GM18502 (cell line): ENCODE data around the gene TOMM20.

Experiments used
- ATAC-seq: cut with Tn5 transposase; IDR thresholded peaks from one replicate; pipeline ENCODE4 v1.9.1; 2021; ENCODE audit warnings: mild to moderate bottlenecking; ENCODE audit not compliant: unreplicated experiment, poor library complexity

TOMM20 gene

DNA sequence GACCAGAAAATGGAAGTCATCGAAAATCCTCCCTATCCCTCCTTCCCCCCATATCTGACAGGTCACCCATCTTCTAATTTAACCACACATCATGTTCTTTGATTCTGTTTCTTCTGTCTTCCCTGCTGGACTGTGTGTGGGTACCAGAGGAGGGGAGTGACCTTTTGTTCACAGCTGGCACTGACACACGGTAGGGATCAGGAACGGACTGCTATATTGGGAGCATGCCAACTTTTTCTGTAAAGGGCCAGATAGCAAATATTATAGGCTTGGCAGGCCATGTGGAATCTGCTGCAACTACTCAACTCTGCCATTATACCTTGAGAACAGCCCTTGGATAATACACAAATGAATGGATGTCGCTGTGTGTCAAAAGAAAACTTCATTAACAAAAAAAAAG, 7.5 kb upstream of the TOMM20 start:
- ATAC-seq = no peak

DNA sequence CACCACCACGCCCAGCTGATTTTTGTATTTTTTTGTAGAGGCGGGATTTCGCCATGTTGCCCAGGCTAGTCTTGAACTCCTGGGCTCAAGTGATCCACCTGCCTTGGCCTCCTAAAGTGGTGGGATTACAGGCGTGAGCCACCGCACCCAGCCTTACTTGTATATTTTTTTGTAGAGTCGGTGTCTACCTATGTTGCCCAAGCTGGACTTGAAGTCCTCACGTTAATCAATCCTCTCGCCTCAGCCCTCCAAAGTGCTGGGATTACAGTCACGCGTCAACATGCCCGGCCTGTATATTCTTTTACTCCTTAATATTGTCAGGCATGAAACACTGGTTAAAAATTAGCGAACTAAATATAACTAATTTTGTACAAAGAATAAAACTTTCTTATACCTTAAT, 5.5 kb upstream of the TOMM20 start:
- ATAC-seq = no peak

GRCh38 chr1:235133086-235133485, 4.4 kb upstream of the TOMM20 start:
- no peak for ATAC-seq

GRCh38 chr1:235131961-235132360, 3.3 kb upstream of the TOMM20 start:
- ATAC-seq = no peak

DNA sequence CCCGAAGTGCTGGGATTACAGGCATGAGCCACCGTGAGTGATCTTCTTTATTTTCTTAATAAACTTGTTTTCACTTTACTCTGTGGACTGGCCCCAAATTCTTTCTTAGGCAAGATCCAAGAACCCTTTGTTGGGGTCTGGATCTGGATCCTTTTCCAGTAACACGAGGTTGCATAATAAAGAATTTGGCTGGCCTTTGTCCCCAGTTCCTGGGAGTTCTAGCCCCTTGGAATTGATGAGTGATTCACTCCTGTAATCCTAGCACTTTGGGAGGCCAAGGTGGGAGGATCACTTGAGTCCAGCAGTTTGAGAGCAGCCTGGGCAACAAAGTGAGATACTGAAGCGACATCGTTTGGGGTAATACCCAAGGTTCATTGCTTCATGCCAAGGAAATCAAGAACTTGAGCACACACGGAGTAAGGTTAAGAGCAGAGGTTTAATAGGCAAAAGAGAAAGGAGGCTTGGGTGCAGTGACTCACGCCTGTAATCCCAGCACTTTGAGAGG, 2.2 kb upstream of the TOMM20 start:
- no peak for ATAC-seq

DNA sequence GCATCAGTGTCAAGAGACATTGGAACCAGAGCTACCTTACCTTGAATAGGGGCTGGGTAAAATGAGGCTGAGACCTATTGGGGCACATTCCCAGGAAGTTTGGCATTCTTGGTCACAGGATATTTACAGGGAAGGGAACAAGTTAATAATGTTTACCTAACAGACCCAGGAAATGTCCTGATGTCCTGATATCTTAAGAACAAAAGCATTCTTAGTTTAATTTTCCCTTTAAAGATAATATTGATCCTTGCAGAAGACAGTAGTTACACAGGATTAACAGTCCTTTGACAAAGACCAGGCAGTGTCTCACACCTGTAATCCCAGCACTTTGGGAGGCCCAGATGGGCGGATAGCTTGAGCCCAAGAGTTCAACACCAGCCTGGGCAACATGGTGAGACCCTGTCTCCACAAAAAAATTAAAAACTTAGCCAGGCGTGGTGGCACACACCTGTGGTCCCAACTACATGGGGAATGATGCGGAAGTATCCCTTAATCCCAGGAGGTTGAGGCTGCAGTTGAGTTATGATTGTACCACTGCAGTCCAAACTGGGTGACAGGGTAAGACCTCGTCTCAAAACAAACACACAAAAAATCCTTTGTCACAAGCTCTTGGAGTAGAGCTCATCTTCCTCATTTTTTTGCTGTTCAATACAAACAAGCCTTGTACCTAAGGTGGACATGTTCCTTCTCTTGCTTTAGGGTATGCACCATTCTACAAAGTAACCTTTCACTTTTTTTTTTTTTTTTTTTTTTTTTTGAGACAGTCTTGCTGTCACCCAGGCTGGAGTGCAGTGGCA, 1.3 kb upstream of the TOMM20 start:
- ATAC-seq = no peak

GRCh38 chr1:235127732-235128455, 743 bp downstream of the TOMM20 start:
- ATAC-seq = no peak

- no peak for ATAC-seq
Measured at GRCh38 chr1:235127203-235127602, 1.4 kb downstream of the TOMM20 start.

DNA sequence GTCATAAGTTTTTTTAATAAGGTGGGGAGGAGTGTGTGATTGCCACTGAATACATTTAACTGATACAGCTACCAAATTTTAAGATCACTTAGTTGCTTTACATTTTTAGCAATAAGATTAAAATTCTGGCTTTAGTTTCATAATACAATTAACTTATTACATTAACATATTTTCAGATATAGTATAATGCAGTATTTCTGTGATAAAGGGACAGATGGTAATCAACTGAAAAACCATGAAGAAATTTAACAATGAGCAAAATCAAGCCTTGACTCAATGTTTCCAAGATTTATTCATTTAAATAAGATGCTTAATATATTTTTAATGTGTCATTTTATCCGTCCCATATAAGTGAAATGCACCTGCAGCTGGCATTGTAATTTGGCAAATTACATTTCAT, 4.0 kb downstream of the TOMM20 start:
- ATAC-seq = no peak

DNA sequence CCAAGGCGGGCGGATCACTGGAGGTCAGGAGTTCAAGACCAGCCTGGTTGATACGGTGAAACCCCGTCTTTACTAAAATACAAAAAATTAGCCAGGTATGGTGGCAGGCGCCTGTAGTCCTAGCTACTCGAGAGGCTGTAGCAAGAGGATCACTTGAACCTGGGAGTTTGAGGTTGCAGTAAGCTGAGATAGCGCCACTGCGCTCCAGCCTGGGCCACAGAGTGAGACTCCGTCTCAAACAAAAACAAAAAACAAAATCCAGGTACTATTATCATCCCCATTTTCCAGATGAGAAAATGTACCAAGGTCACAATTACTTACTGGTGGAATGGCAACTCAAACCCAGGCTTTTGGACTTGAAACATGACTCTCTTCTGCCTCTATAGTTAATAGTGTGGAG, 4.5 kb downstream of the TOMM20 start:
- no peak for ATAC-seq

DNA sequence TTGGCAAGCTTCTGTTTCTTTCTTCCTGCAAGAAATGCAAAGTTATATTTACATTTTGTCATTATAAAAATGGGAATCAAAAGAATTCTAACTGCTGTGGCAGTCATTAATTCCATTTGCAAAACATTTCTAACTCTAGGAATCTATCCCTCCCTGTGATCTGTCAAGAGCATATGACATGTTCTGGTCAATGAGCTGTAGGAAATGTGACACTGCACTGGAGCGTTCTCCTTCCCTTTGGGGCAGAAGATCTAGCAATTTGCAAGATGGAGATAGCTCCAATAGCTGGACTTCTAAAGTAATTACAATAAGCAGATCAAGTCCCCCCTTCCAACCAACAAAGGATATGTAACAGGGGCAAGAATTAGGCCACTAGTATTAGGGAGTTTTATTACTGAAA, 6.3 kb downstream of the TOMM20 start:
- ATAC-seq = no peak

GRCh38 chr1:235113183-235113917, 15.3 kb downstream of the TOMM20 start:
- no peak for ATAC-seq

GRCh38 chr1:235112297-235113182, 16.1 kb downstream of the TOMM20 start:
- ATAC-seq = no peak

DNA sequence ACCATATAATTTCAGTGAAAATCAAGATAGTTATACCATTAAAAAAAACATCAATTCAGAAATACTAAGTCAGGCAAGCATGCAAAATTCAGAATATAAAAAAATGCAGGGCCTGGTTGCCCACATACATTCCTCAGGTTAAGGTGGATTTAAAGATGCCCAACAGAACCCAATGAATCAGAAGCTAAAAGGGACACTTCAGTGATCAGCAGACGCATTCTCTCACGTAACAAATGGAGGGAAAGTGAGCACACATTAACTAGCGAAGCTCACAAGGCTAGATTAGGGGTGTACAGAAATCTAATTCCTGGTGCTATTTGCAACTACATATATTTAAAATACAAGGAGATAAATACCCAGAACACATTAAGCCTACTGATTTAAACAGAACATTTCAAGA, 17.5 kb downstream of the TOMM20 start:
- ATAC-seq = no peak

- no peak for ATAC-seq
Measured at GRCh38 chr1:235108876-235109275, 19.8 kb downstream of the TOMM20 start.

GRCh38 chr1:235108185-235108593, 20.4 kb downstream of the TOMM20 start:
- no peak for ATAC-seq

DNA sequence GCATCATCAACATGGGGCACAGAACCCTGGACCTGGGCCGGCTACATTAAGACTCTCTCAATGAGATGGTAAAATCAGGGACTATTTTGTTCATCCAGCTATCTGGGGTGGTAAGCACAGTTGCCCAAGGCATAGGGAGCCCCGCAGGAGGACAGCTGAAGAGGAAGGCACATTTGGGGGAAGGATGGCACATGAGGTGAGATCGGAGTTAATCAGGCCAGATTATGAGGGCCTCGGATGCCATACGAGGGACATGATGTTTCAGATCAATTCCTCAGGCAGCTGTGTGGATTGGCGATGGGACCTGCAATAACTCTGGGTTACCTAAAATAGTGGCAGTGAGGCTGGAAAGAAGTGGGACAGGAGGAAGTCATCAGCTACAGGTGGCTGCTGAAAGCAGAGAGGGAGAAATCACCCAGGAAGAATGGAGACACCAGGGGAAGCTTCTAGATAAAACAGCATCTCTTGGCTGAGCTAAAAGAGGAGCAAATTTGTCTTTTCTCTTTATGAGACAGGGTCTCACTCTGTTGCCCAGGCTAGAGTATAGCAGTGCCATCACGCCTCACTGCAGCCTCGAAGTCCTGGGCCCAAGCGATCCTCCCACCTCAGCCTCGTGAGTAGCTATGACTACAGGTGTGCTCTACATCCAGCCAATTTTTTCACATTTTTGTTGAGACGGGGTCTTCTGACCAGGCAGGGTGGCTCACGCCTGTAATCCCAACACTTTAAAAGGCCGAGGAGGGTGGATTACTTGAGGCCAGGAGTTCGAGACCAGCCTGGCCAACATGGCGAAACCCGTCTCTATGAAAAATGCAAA, 21.1 kb downstream of the TOMM20 start:
- ATAC-seq = no peak

- no peak for ATAC-seq
Measured at GRCh38 chr1:235106457-235106856, 22.2 kb downstream of the TOMM20 start.
